CD4-positive, alpha-beta memory T cell (primary cell): ENCODE results near the gene RPUSD1. TPM values are rescaled to one million over a fixed set of nuclear protein-coding genes. Genes with fewer than 3 reads are reported as not detected.

ENCODE experiments used
- CTCF ChIA-PET: fragments of 350-600 bp; sonication (Branson Sonifier 250); formaldehyde crosslinking; loops from one replicate; lab custom pipeline; 2021; ENCODE audit warnings: inconsistent platforms; ENCODE audit not compliant: partially characterized antibody; lab: Charles Lee
- POLR2A ChIA-PET: fragments of 350-600 bp; sonication (Branson Sonifier 250); formaldehyde crosslinking; loops from one replicate; lab custom pipeline; 2021; ENCODE audit not compliant: partially characterized antibody; lab: Charles Lee
- DNase-seq, 5 donors: peaks; one replicate each; pipeline versions ENCODE4 v3.0.0 to v3.0.0-alpha.2; 2020 to 2022; ENCODE audit warnings: mixed read lengths in 1 of 5
- H3K27ac ChIP-seq: one replicate; pipeline ENCODE4 v1.7.0; 2013; ENCODE audit warnings: low read depth, low read length
- H3K27me3 ChIP-seq: 2 replicates; pipeline ENCODE4 v1.7.0; 2013; ENCODE audit warnings: mild to moderate bottlenecking, low read length, moderate library complexity; ENCODE audit not compliant: insufficient read depth
- H3K36me3 ChIP-seq: 2 replicates; pipeline ENCODE4 v1.7.0; 2013; ENCODE audit warnings: mild to moderate bottlenecking, low read length, moderate library complexity; ENCODE audit not compliant: insufficient read depth
- H3K4me1 ChIP-seq: 2 replicates; pipeline ENCODE4 v1.7.0; 2013; ENCODE audit warnings: mild to moderate bottlenecking, low read length, moderate library complexity; ENCODE audit not compliant: insufficient read depth
- H3K4me3 ChIP-seq, 2 donors: one replicate each; pipeline ENCODE4 v1.7.0; 2013; ENCODE audit warnings: low read length in 2 of 2, mild to moderate bottlenecking in 1 of 2
- H3K9me3 ChIP-seq, 2 donors: one replicate each; pipeline ENCODE4 v1.7.0; 2013; ENCODE audit warnings: low read length in 2 of 2, control low read depth in 1 of 2; ENCODE audit not compliant: control insufficient read depth in 1 of 2
- H3K27ac Mint-ChIP-seq, 7 donors: one replicate each; pipeline ENCODE4 v1.8.0; 2020 to 2021; ENCODE audit warnings: mixed read lengths in 7 of 7, mild to moderate bottlenecking in 6 of 7, inconsistent platforms in 3 of 7, moderate library complexity in 3 of 7
- H3K27me3 Mint-ChIP-seq, 2 donors: one replicate each; pipeline ENCODE4 v1.8.0; 2020 to 2021; ENCODE audit warnings: mixed read lengths in 2 of 2
- H3K36me3 Mint-ChIP-seq, 2 donors: one replicate each; pipeline ENCODE4 v1.8.0; 2020 to 2021; ENCODE audit warnings: mixed read lengths in 2 of 2, inconsistent platforms in 1 of 2, mild to moderate bottlenecking in 1 of 2
- H3K4me1 Mint-ChIP-seq, 4 donors: one replicate each; pipeline ENCODE4 v1.8.0; 2020 to 2021; ENCODE audit warnings: mixed read lengths in 4 of 4, mild to moderate bottlenecking in 1 of 4
- H3K4me3 Mint-ChIP-seq, 8 donors: one replicate each; pipeline ENCODE4 v1.8.0; 2020 to 2021; ENCODE audit warnings: mixed read lengths in 8 of 8, mild to moderate bottlenecking in 7 of 8, moderate library complexity in 6 of 8, inconsistent platforms in 3 of 8
- H3K9me3 Mint-ChIP-seq, 8 donors: one replicate each; pipeline ENCODE4 v1.8.0; 2020 to 2021; ENCODE audit warnings: mixed read lengths in 8 of 8, mild to moderate bottlenecking in 5 of 8, inconsistent platforms in 3 of 8, moderate library complexity in 1 of 8
- intact Hi-C: fragments of 100-400 bp; cut with micrococcal nuclease; formaldehyde crosslinking; loops from one replicate; pipeline ENCODE4 v1.15.1; 2023
- polyA plus RNA-seq, 2 donors: library from polyadenylated mRNA; unstranded; fragments of 300-500 nt; fragmentation: Illumina TruSeq; gene quantifications; one replicate each; pipeline ENCODE4 v1.2.3, GENCODE V29; 2021
- total RNA-seq, 2 experiments: library from RNA; stranded (reverse); gene quantifications; one replicate each; pipeline ENCODE4 v1.2.3, GENCODE V29; 2021

The RPUSD1 gene
- total and polyA plus RNA-seq, 4 experiments from 2014 or later = 19.9 to 31.1 (median 28.3) TPM

GRCh38 chr16:819336-820043 is 31.3 kb upstream of the RPUSD1 start:
- peak; percentile 42 to 76 (median 59) for DNase-seq
- intact Hi-C loops = no loop called here
- Mint-ChIP-seq H3K4me3 (peak overlapping the region; percentile 10 to 82 (median 60)), H3K27me3 (peaks cover 12% of the 10 kb centered on the region in 2 donors), H3K27ac (peak overlapping the region; percentile 77 to 93 (median 88)), H3K9me3 (no peaks in the 10 kb centered on the region), H3K4me1 (peaks cover 0 to 16% (median 7%) of the 10 kb centered on the region in 4 donors), H3K36me3 (no peaks in the 10 kb centered on the region)
- CTCF ChIA-PET = interaction anchor here (1.2 to 1.7 kb wide), 2 partner anchors 236 to 238 kb away, joined by 4 to 5 read pairs; no protein-coding TSS in a partner anchor
- no peaks in the 10 kb centered on the region for H3K36me3 ChIP-seq
- POLR2A ChIA-PET = interaction anchor here (0.8 to 1.2 kb wide), 3 partner anchors 35 to 178 kb away, joined by 3 read pairs; partner anchors contain the start of gene ANTKMT
- no peaks in the 10 kb centered on the region for H3K9me3 ChIP-seq
- no peak overlapping the region for H3K27ac ChIP-seq
- no peak overlapping the region for H3K4me3 ChIP-seq
- peaks cover 14% of the 10 kb centered on the region for H3K4me1 ChIP-seq
- peaks cover 5% of the 10 kb centered on the region for H3K27me3 ChIP-seq

GRCh38 chr16:818592-818991 is 30.4 kb upstream of the RPUSD1 start:
- peaks cover 0 to 16% (median 7%) of the 10 kb centered on the region in 4 donors for H3K4me1 Mint-ChIP-seq
- Histone ChIP-seq H3K27me3 (peaks cover 5% of the 10 kb centered on the region), H3K27ac (no peak overlapping the region), H3K9me3 (no peaks in the 10 kb centered on the region), H3K4me3 (no peak overlapping the region), H3K4me1 (peaks cover 18% of the 10 kb centered on the region), H3K36me3 (no peaks in the 10 kb centered on the region)
- ChIA-PET CTCF (interaction anchor here (1.2 kb wide), 1 partner anchor 236 kb away, joined by 4 read pairs; no protein-coding TSS in a partner anchor), POLR2A (interaction anchor here (0.8 to 1.2 kb wide), 2 partner anchors 34 to 98 kb away, joined by 3 read pairs; partner anchors contain the start of gene ANTKMT)
- H3K4me3 Mint-ChIP-seq = no peak overlapping the region
- H3K36me3 Mint-ChIP-seq = no peaks in the 10 kb centered on the region
- peaks cover 12 to 16% of the 10 kb centered on the region in 2 donors for H3K27me3 Mint-ChIP-seq
- H3K27ac Mint-ChIP-seq = no peak overlapping the region
- H3K9me3 Mint-ChIP-seq = no peaks in the 10 kb centered on the region
- intact Hi-C loops = no loop called here
- no peak for DNase-seq

- Mint-ChIP-seq H3K36me3 (no peaks in the 10 kb centered on the region), H3K9me3 (no peaks in the 10 kb centered on the region), H3K27me3 (peaks cover 10 to 16% of the 10 kb centered on the region in 2 donors), H3K4me1 (peaks cover 0 to 16% (median 7%) of the 10 kb centered on the region in 4 donors), H3K4me3 (no peak overlapping the region), H3K27ac (no peak overlapping the region)
- H3K27me3 ChIP-seq = peaks cover 5% of the 10 kb centered on the region
- CTCF ChIA-PET = no interaction called here
- H3K4me1 ChIP-seq = peaks cover 18% of the 10 kb centered on the region
- no peak overlapping the region for H3K27ac ChIP-seq
- no peak overlapping the region for H3K4me3 ChIP-seq
- no peaks in the 10 kb centered on the region for H3K9me3 ChIP-seq
- intact Hi-C loops = no loop called here
- DNase-seq = peak in 1 of 5 donors; percentile 17
- POLR2A ChIA-PET = no interaction called here
- H3K36me3 ChIP-seq = no peaks in the 10 kb centered on the region
Measured at GRCh38 chr16:818132-818531, 30.0 kb upstream of the RPUSD1 start.

GRCh38 chr16:817001-817906 is 29.1 kb upstream of the RPUSD1 start:
- CTCF ChIA-PET = no interaction called here
- no peak overlapping the region for H3K27ac Mint-ChIP-seq
- intact Hi-C loops = no loop called here

GRCh38 chr16:815861-816260 is 27.7 kb upstream of the RPUSD1 start:
- Histone ChIP-seq H3K36me3 (no peaks in the 10 kb centered on the region), H3K4me1 (peaks cover 18% of the 10 kb centered on the region), H3K4me3 (no peak overlapping the region), H3K27ac (no peak overlapping the region), H3K27me3 (peaks cover 5% of the 10 kb centered on the region), H3K9me3 (no peaks in the 10 kb centered on the region)
- Mint-ChIP-seq H3K27me3 (peaks cover 19 to 26% of the 10 kb centered on the region in 2 donors), H3K27ac (no peak overlapping the region), H3K9me3 (peaks cover 0 to 3% (median 0%) of the 10 kb centered on the region in 8 donors), H3K4me1 (peaks cover 0 to 17% (median 9%) of the 10 kb centered on the region in 4 donors), H3K36me3 (no peaks in the 10 kb centered on the region), H3K4me3 (no peak overlapping the region)
- no peak for DNase-seq
- intact Hi-C loops = no loop called here
- POLR2A ChIA-PET = no interaction called here
- CTCF ChIA-PET = interaction anchor here (0.7 kb wide), 1 partner anchor 210 kb away, joined by 3 read pairs; no protein-coding TSS in a partner anchor

More at GRCh38 chr16:817001-817906, 29.1 kb upstream of the RPUSD1 start:
- H3K4me1 Mint-ChIP-seq = peaks cover 0 to 20% (median 9%) of the 10 kb centered on the region in 4 donors
- Histone ChIP-seq H3K9me3 (no peaks in the 10 kb centered on the region), H3K4me1 (peaks cover 18% of the 10 kb centered on the region), H3K4me3 (no peak overlapping the region), H3K27me3 (peaks cover 5% of the 10 kb centered on the region), H3K27ac (no peak overlapping the region), H3K36me3 (no peaks in the 10 kb centered on the region)
- POLR2A ChIA-PET = no interaction called here
- DNase-seq = peak in 1 of 5 donors; percentile 10
- no peak overlapping the region for H3K4me3 Mint-ChIP-seq
- peaks cover 16 to 20% of the 10 kb centered on the region in 2 donors for H3K27me3 Mint-ChIP-seq
- H3K9me3 Mint-ChIP-seq = peaks cover 0 to 3% (median 0%) of the 10 kb centered on the region in 8 donors
- H3K36me3 Mint-ChIP-seq = no peaks in the 10 kb centered on the region

- H3K4me3 Mint-ChIP-seq = no peak overlapping the region
- H3K27me3 ChIP-seq = peaks cover 5% of the 10 kb centered on the region
- ChIA-PET POLR2A (interaction anchor here (0.6 kb wide), 1 partner anchor 120 kb away, joined by 3 read pairs; no protein-coding TSS in a partner anchor), CTCF (interaction anchor here (1.2 kb wide), 1 partner anchor 288 kb away, joined by 3 read pairs; no protein-coding TSS in a partner anchor)
- no peaks in the 10 kb centered on the region for H3K36me3 ChIP-seq
- no peak overlapping the region for H3K27ac ChIP-seq
- no peak overlapping the region for H3K27ac Mint-ChIP-seq
- H3K9me3 ChIP-seq = no peaks in the 10 kb centered on the region
- H3K36me3 Mint-ChIP-seq = no peaks in the 10 kb centered on the region
- H3K4me1 Mint-ChIP-seq = peaks cover 0 to 11% (median 8%) of the 10 kb centered on the region in 4 donors
- intact Hi-C loops = no loop called here
- peaks cover 16% of the 10 kb centered on the region for H3K4me1 ChIP-seq
- H3K27me3 Mint-ChIP-seq = peaks cover 19 to 24% of the 10 kb centered on the region in 2 donors
- peak in 1 of 5 donors; percentile 6 for DNase-seq
- H3K4me3 ChIP-seq = no peak overlapping the region
- H3K9me3 Mint-ChIP-seq = peaks cover 0 to 3% (median 0%) of the 10 kb centered on the region in 8 donors
Measured at GRCh38 chr16:814974-815373, 26.8 kb upstream of the RPUSD1 start.
